GM18868 (cell line): ENCODE measurements around the gene IPO13.

ENCODE experiments used
- ATAC-seq: cut with Tn5 transposase; IDR thresholded peaks from one replicate; pipeline ENCODE4 v1.9.1; 2021; ENCODE audit warnings: mild to moderate bottlenecking, moderate library complexity; ENCODE audit not compliant: unreplicated experiment

Gene IPO13, protein sequence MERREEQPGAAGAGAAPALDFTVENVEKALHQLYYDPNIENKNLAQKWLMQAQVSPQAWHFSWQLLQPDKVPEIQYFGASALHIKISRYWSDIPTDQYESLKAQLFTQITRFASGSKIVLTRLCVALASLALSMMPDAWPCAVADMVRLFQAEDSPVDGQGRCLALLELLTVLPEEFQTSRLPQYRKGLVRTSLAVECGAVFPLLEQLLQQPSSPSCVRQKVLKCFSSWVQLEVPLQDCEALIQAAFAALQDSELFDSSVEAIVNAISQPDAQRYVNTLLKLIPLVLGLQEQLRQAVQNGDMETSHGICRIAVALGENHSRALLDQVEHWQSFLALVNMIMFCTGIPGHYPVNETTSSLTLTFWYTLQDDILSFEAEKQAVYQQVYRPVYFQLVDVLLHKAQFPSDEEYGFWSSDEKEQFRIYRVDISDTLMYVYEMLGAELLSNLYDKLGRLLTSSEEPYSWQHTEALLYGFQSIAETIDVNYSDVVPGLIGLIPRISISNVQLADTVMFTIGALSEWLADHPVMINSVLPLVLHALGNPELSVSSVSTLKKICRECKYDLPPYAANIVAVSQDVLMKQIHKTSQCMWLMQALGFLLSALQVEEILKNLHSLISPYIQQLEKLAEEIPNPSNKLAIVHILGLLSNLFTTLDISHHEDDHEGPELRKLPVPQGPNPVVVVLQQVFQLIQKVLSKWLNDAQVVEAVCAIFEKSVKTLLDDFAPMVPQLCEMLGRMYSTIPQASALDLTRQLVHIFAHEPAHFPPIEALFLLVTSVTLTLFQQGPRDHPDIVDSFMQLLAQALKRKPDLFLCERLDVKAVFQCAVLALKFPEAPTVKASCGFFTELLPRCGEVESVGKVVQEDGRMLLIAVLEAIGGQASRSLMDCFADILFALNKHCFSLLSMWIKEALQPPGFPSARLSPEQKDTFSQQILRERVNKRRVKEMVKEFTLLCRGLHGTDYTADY

GRCh38 chr1:43946236-43947060 is at the start of gene IPO13:
IPO13 (plus strand) TSS chr1:43946950; CDS start chr1:43947601, 651 bp downstream.
- peak; percentile 90 for ATAC-seq

DNA sequence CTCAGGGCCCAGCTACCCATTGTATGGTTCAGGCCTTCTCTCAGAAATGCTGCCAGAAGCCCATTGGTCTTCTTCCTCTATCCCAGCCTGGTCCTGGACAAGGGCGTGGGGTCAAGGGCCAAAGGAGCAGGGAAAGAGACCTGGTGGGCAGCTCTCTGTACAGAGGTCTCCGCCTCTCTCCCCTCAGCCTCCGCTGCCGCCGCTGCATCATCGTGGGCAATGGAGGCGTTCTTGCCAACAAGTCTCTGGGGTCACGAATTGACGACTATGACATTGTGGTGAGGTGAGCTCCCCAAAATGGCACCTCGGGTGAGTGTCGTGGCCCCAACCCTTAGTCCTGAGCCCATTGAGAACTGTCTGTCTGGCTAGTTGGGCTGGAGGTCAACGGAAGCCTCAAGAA is 47.8 kb upstream of the IPO13 start:
- ATAC-seq = no peak

DNA sequence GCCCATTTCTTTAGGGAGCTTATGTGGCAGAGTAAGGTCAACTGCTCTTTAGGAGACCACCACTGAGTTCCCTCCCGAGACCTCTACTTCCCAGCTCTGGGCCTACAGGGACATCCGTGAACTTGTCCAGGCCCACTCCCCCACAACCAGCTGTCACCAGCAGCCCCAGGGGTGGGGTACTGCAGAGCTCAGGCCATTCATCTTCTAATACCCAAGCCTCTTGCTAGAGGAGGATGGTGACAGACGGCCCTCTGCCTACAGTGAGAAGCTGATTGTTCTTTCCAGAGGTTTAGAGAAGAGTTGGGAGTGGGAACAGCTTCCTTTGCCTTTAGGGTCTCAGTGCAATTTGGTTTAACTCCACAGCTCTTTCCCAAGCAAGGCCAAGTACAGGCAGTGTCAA is 46.4 kb upstream of the IPO13 start:
- no peak for ATAC-seq

DNA sequence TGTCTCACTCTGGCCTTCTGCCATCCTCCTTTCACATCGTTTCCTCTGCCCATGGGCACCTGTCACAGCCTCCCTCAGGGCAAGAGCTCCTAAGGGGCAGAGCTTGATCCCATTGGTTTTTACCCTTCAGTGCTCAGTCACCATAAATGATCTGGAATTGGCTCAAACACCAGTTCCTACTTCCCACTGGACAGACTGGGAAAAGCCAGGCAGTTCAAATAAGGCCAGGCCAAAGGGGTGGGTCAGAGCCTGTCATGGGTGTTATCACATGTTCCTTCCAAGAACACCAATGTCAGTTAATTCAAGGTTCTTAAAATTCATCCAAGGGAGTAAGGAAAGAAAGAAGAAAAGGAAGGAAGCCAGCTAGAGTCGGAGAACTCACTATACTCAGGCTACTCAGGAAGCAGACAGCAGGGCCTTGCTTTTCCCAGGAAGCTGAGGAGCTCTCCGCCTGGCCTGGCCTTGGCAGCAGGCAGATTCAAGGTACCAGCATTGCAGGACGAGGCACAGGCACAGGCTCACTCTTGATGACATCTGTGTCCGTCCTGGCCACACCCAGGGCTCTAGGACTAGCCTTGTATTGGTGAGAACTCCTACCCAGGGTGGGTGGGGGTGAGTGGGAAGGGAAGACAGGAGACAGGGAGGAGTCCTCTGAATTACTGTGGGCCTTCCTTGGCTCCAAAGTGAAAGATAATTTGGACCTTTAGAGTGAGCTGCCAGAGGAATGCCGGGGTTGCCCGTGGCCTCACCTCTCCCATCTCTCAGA is 45.4 kb upstream of the IPO13 start:
- no peak for ATAC-seq

GRCh38 chr1:43902058-43902831 is 44.5 kb upstream of the IPO13 start:
- no peak for ATAC-seq

- ATAC-seq = no peak
Observed at GRCh38 chr1:43904660-43905551, 41.8 kb upstream of the IPO13 start.

DNA sequence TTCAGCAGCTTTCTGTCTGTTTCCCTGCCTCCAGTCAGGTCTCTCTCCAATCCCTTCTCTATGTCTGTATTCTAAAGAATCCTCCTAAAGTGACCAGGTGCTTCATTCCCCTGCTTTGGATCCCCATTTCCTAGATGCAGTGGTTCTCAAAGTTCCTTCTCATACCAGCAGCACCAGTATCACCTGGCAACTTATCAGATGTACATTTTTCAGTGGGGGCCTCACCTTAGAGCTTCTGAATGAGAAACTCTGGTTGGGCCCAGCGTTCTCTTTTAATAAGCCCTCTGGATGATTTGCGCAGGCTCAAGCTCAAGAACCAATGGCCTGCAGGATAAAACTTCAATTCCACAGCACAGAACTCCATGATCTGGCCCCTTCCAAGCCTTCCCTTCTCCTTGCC is 38.5 kb upstream of the IPO13 start:
- no peak for ATAC-seq

- no peak for ATAC-seq
Observed at GRCh38 chr1:43908858-43909257, 37.9 kb upstream of the IPO13 start.

- ATAC-seq = no peak
Observed at GRCh38 chr1:43910343-43910742, 36.4 kb upstream of the IPO13 start.

GRCh38 chr1:43912607-43913006 is 34.1 kb upstream of the IPO13 start:
- no peak for ATAC-seq

DNA sequence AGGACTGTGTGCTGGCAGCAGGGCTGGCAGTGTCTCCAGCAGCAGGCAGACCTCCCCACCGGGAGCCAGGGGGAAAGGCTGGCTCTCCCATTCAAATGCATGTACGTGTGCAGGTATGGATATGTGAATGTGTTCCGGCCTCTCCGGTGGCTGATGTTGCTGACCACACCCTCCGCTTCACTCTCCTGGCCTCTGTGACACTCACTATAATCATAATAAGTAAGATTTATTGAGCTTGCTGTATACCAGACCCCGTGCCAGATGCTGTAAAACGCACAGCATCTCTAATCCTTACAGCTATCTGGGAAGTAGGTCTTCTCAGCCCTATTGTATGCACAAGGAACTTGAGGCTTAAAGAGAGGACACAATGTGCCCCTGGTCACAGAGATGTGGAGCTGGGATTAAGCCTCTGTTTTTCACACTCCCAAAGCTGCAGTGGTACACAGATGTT is 33.7 kb upstream of the IPO13 start:
- no peak for ATAC-seq

GRCh38 chr1:43913666-43914360 is 32.9 kb upstream of the IPO13 start:
- no peak for ATAC-seq

DNA sequence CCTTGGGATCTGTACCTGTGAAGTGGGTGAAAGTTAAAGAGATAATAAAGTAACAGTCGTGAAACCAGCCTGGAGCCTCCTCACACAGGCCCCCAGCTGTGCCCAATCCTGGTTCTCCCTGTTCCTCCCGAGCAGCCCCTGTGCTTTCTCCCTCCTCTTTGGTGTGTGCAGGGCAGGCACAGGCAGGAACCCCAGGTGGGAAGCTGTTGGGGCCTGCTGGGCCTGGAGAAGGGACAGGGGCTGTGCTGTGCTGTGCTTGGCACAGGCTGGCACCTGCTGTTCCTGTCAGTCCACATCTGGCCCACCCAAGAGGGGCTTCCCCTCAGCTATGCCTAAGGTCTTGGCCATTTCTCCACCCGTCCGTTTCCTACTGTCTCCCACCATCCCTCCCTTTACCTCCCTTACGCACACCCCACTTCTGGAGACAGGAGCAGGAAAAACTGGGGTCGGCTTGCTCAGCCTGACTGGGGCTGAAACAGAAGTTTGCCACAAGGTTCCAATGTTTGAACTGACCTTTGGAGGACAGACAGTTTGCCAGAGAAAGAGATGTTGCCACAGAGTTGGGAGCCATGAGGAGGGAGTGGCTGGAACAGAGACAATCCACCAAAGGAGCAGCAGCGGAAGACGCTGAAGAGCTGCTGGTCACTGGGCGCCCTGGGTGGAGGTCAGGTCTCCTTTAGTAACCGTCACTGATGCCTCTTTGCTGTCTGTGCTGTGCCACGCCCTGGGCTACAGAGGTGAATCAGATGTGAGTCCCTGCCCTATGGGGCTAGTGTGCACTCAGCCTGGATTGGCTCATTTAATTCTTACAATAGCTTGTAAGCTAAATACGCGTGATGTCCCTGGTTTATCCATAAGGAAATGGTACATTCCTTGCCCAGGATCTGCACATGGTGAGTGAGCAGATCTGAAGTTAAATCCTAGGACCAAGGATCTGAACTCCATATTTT is 31.9 kb upstream of the IPO13 start:
- no peak for ATAC-seq

- no peak for ATAC-seq
Observed at GRCh38 chr1:43919906-43920305, 26.8 kb upstream of the IPO13 start.

DNA sequence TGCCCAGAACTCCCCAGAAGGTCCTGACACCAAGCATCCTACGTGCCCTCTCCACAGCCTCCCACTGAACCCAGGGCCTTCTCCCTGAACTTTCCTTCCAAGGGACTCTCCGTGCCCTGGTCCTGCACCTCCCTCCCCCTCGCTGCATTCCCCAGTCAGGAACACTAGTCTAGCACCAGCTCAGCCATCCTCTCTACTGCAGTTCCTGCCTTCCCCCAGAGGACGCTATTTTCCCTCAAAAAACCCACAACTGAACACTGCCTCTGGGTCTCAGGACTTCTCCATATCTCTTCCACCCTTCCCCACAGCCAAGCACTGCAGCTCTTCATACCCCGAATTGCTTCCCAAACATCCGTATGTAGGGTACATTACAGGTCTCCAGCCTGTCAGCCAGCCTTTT is 25.7 kb upstream of the IPO13 start:
- no peak for ATAC-seq

GRCh38 chr1:43924516-43924915 is 22.2 kb upstream of the IPO13 start:
- no peak for ATAC-seq

GRCh38 chr1:43925846-43926245 is 20.9 kb upstream of the IPO13 start:
- ATAC-seq = no peak
